Parathyroid adenoma (tissue), 2 donors: Measurements from ENCODE around the gene SLC25A41.

Experiments used
- H2AFZ ChIP-seq: fragments of 300-600 bp; sonication (generic); one replicate; pipeline ENCODE4 v1.7.0; 2017; ENCODE audit warnings: antibody characterized with exemption, mild to moderate bottlenecking
- H3K27ac ChIP-seq: fragments of 300-600 bp; sonication (generic); one replicate; pipeline ENCODE4 v1.7.0; 2017
- H3K27me3 ChIP-seq: fragments of 300-600 bp; sonication (generic); one replicate; pipeline ENCODE4 v1.7.0; 2017; ENCODE audit warnings: low read length; ENCODE audit not compliant: control insufficient read depth, insufficient read depth
- H3K36me3 ChIP-seq: fragments of 300-600 bp; sonication (generic); one replicate; pipeline ENCODE4 v1.7.0; 2017; ENCODE audit warnings: low read length; ENCODE audit not compliant: control insufficient read depth, insufficient read depth
- H3K4me1 ChIP-seq: fragments of 300-600 bp; sonication (generic); one replicate; pipeline ENCODE4 v1.7.0; 2017; ENCODE audit warnings: control low read depth
- H3K4me2 ChIP-seq: fragments of 300-600 bp; sonication (generic); one replicate; pipeline ENCODE4 v1.7.0; 2017; ENCODE audit warnings: low read length
- H3K4me3 ChIP-seq: fragments of 300-600 bp; sonication (generic); one replicate; pipeline ENCODE4 v1.7.0; 2017; ENCODE audit warnings: low read depth, low read length
- H3K79me2 ChIP-seq: fragments of 300-600 bp; sonication (generic); one replicate; pipeline ENCODE4 v1.7.0; 2017; ENCODE audit warnings: control low read depth
- H3K9ac ChIP-seq: fragments of 300-600 bp; sonication (generic); one replicate; pipeline ENCODE4 v1.7.0; 2017; ENCODE audit warnings: mild to moderate bottlenecking
- H3K9me3 ChIP-seq: fragments of 300-600 bp; sonication (generic); one replicate; pipeline ENCODE4 v1.7.0; 2017; ENCODE audit warnings: low read length; ENCODE audit not compliant: control insufficient read depth
- CTCF ChIP-seq: fragments of 300-600 bp; sonication (generic); IDR thresholded peaks from one replicate; pipeline ENCODE4 v1.7.0; 2017; ENCODE audit warnings: antibody characterized with exemption, mild to moderate bottlenecking
- donor health status: primary hyperparathyroidism.

Gene SLC25A41

GRCh38 chr19:6465006-6465405 lies 31.4 kb upstream of the SLC25A41 start:
- no peak overlapping the region for H3K27ac ChIP-seq
- H3K4me2 ChIP-seq = peak overlapping the region; percentile 91
- TF ChIP-seq CTCF = no peak
- H3K27me3 ChIP-seq = no peaks in the 10 kb centered on the region
- no peaks in the 10 kb centered on the region for H3K36me3 ChIP-seq
- peaks cover 2% of the 10 kb centered on the region for H3K4me1 ChIP-seq
- no peaks in the 10 kb centered on the region for H3K9me3 ChIP-seq
- peak overlapping the region; percentile 82 for H3K9ac ChIP-seq
- H3K79me2 ChIP-seq = no peaks in the 10 kb centered on the region
- peak overlapping the region; percentile 93 for H3K4me3 ChIP-seq
- peak overlapping the region; percentile 93 for H2AFZ ChIP-seq

GRCh38 chr19:6464070-6464873 lies 30.7 kb upstream of the SLC25A41 start, which contains the start of gene CRB3:
CRB3 (plus strand) TSS chr19:6464271; CDS start chr19:6464702, 431 bp downstream.
- Histone ChIP-seq H3K27ac (peak within 1 kb of the TSS; percentile 60), H3K9ac (peak within 1 kb of the TSS; percentile 82), H3K9me3 (no peaks in the 10 kb centered on the region)

GRCh38 chr19:6460099-6460884 lies 26.7 kb upstream of the SLC25A41 start:
- H3K4me2 ChIP-seq = peak overlapping the region; percentile 93
- peak; percentile 82 for TF ChIP-seq CTCF
- peak overlapping the region; percentile 89 for H2AFZ ChIP-seq
- H3K4me1 ChIP-seq = peaks cover 10% of the 10 kb centered on the region
- no peaks in the 10 kb centered on the region for H3K27me3 ChIP-seq
- no peaks in the 10 kb centered on the region for H3K36me3 ChIP-seq
- no peaks in the 10 kb centered on the region for H3K9me3 ChIP-seq
- H3K9ac ChIP-seq = no peak overlapping the region
- H3K4me3 ChIP-seq = peak overlapping the region; percentile 72
- no peaks in the 10 kb centered on the region for H3K79me2 ChIP-seq
- H3K27ac ChIP-seq = peak overlapping the region; percentile 69

More at GRCh38 chr19:6464070-6464873, 30.7 kb upstream of the SLC25A41 start, which contains the start of gene CRB3:
- Histone ChIP-seq H3K36me3 (no peaks in the 10 kb centered on the region), H3K4me1 (peaks cover 2% of the 10 kb centered on the region), H3K4me2 (peak within 1 kb of the TSS; percentile 91), H3K4me3 (peak within 1 kb of the TSS; percentile 93), H2AFZ (peak within 1 kb of the TSS; percentile 93), H3K27me3 (no peaks in the 10 kb centered on the region), H3K79me2 (no peaks in the 10 kb centered on the region)
- no peak for TF ChIP-seq CTCF

- H3K27me3 ChIP-seq = no peaks in the 10 kb centered on the region
- H3K4me3 ChIP-seq = peak within 1 kb of the TSS; percentile 72
- H3K27ac ChIP-seq = peak within 1 kb of the TSS; percentile 69
- H3K4me2 ChIP-seq = peak within 1 kb of the TSS; percentile 93
- no peaks in the 10 kb centered on the region for H3K79me2 ChIP-seq
- no peaks in the 10 kb centered on the region for H3K36me3 ChIP-seq
- peaks cover 10% of the 10 kb centered on the region for H3K4me1 ChIP-seq
- no peak for TF ChIP-seq CTCF
- H2AFZ ChIP-seq = peak within 1 kb of the TSS; percentile 89
- H3K9ac ChIP-seq = no peak within 1 kb of the TSS
- H3K9me3 ChIP-seq = no peaks in the 10 kb centered on the region
Observed at GRCh38 chr19:6459262-6460098, 25.9 kb upstream of the SLC25A41 start, which contains the start of gene SLC25A23. SLC25A23 (minus strand) TSS chr19:6459792; CDS start chr19:6459628, 164 bp downstream.
